HG03175 (cell line): ENCODE data around the gene HMCN2.
"Not testable (repeated sequence)": the region's sequence is repeated elsewhere in the genome, so short reads cannot be mapped to it uniquely, and the experiment has no call there.

ENCODE experiments used
- ATAC-seq: cut with Tn5 transposase; IDR thresholded peaks from one replicate; pipeline ENCODE4 v1.9.1; 2021; ENCODE audit warnings: mild to moderate bottlenecking, moderate library complexity; ENCODE audit not compliant: unreplicated experiment

Gene HMCN2

GRCh38 chr9:130262771-130263170 lies 2.8 kb upstream of the HMCN2 start:
- ATAC-seq, result no peak

DNA sequence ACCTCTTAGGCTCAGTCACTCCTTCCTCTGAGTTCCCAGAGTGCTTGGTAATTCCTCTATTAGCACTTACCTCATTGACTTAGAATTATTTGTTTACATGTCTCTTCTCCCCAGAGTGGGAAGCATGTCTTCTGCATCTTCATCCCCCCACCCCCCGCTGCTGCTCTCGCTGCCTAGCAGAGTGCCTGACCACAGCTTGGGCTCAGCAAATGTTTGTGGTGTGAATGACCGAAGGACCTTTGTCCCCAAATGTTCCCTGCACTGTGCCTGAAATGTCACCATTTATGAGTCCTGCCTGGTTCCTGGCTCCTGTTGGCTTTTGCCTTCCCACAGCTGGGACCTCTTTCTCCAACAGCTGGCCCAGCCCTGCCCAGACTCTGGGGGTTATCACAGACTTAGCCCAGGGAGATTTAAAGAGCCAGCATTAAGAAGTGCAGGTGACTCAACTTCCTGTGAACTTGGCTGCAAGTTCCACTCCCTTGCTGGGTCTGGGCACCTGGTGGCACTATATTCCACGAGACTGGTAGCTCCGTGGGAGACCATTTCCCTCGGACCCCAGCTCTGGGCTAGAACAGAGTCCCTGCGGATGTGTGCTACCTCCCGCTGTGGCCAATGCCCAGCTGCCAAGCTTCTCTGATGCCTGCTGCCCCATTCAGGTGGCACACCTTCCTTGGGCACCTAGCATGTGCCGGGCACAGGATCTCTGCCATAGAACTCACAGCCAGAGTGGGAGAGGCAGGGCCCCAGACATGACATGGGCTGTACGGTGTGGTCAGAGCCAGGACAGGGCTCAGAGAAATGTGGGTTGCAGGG lies 1.8 kb upstream of the HMCN2 start:
- no peak for ATAC-seq

DNA sequence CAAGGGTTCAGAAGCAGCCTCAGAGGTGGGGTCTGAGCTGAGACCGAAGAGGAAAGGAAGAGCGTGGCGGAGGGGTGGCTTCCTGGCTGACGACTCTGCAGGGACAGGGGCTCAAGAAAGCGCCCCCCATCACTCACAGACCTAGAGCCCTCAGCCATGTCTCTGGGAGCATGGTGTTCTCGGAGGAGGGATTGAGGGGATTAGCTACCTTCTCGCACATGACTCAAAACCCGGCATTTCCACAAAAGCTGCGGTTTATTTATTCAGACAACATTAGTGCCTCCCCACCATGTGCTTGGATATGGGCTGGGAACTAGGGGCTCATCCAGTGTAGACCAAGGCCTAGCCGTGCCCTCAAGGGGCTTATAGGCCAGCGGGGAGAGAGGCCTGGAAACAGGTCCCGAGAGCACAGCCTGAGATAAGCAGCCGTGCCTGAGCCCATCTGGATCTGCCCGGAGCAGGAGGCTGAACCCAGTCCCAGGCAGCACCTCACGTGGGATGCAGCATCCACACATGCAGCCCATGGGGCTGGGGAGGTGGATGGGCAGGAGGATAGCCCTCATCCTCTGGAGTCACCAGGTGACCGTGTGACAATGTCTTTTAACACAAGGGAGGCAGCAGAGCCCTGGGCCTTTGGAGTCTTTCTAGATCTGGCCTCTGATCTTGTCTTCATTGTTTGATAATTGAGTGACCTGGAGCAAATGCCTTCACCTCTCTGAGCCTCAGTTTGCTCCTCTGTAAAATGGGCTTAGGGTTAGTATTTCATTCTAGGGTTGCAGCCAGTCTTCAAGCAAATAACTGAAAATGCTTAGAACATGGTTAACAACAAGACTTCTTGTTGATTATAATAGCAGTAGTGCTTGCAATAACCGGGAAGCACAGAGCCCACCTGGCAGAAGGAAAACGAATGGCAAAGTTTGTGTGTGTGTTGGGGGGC lies 878 bp upstream of the HMCN2 start:
- ATAC-seq, result no peak

DNA sequence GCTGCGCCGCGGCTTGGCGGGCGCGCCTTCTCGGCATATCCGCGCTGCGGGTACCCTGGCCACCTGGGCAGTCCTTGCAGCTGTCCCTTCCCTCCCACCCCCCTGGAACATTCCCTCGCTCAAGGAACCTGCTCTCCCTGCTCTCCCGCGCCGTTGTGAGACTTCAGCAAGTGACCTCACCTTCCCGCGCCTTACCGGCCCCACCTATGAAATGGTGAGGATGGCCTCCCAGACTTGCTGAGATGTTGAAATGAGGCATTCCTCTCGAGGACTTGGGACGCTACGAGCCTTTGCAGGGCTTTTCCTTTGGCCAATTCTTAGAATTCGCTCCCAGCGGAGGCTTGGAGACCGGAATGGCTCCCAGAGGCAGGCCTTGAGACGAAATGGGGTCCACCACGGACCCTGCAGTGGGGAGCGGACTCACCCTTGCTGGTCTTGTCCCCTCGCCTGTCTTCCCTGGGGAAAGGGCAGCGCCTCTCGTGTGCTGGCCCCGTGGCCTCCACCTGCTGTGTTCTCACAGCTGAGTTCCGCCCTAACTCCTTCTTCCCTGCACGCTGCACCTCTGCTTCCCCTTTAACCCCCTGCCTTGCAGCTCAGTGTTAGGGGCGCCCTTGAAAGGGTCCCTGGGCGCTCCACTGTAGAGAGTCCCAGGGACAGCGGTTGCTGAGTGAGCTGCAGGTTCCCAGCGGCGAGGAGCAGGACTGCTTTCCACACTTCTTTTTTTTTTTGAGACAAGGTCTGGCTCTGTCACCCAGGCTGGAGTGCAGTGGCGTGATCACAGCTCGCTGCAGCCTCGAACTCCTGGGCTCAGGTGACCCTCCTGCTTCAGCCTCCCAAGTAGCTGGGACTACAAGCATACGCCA lies 907 bp downstream of the HMCN2 start:
- no peak for ATAC-seq

DNA sequence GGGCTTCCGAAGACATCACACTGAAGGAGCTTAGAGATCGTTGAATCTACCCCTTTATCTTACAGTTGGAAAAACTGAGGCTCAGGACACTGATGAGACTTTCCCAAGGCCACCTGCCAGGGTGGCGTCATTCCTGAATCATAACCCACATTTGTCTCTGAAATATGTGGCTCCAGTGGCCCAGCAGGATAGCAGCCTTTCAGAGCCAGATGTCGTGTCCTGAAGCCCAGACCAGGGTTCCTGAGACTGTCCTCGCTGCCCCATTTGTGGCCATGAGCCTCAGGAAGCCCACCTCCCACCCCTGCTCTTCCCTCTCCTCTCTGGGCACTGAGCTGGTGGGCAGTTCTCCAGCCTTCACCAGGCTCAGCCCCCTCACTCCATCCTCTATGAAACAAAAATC lies 2.4 kb downstream of the HMCN2 start:
- ATAC-seq, result no peak

DNA sequence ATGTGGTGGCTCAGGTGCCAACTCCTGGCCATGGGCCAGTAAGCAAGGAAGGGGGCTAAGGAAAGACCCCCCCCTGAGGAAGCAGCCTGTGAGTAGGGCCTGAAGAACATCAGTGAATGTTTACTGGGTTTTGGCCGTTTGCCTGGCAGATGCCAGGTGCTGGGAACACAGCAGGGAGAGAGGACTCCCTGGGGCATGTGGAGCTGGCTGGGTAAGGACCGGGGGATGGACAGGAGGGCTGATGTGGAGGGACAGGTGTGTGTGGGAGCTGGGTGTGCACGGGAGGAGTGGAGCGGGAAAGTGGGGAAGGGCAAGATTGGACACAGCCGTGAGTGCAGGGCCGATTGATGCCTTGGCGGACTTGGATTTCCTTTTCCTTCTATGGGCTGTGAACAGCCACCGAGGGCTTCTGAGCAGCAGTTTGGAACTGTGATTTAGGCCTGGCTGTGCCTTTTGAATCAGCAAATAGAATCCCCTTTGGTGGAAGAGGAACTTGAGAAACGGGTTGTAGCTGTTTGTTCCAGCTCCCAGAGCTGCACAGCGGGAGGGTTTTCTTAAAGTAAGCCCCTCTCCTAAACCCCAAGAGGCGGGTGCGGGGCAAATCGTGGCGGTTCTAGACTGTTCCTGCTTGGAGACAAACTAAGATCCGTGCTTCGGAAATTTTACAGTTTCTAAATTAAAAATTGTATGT lies 3.1 kb downstream of the HMCN2 start:
- no peak for ATAC-seq

- no peak for ATAC-seq
Observed at GRCh38 chr9:130271473-130271872, 5.9 kb downstream of the HMCN2 start.

- ATAC-seq, result no peak
Observed at GRCh38 chr9:130275156-130275555, 9.6 kb downstream of the HMCN2 start.

GRCh38 chr9:130276121-130276520 lies 10.6 kb downstream of the HMCN2 start:
- ATAC-seq, result no peak

GRCh38 chr9:130276955-130277354 lies 11.4 kb downstream of the HMCN2 start:
- no peak for ATAC-seq

GRCh38 chr9:130277525-130277924 lies 12.0 kb downstream of the HMCN2 start:
- ATAC-seq, result not testable (repeated sequence)

DNA sequence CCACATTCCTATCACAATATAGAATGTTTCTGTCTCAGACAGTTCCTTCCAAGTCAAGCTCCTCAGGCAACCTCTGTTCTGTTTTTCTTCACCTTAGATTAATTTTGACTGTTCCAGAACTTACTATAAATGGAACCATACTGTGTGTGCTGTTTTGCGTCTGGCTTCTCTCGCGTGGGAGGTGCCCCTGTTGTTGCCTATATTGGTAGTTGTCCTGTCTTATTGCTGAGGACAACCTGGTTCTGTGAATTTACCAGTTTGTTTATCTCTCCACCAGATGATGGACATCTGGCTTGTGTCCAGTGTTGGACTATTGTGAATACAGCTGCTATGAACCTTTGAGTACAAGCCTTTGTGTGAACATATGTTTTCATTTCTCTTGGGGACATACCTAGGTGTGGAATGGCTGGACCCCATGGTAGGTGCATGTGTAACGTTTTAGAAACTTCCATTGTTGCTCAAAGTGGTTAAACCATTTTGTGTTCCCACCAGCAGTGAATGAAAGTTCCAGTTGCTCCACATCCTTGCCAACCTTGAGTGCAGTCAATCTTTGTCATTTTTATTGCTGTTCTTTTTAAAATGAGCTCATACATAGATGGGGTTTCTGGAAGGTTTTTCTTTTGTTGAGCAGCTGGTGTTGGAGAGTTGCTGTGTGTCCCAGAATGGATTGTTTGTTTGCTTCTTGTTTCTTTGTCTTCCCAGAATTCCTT lies 18.1 kb downstream of the HMCN2 start:
- ATAC-seq, result no peak

GRCh38 chr9:130284249-130284625 lies 18.7 kb downstream of the HMCN2 start:
- no peak for ATAC-seq

- no peak for ATAC-seq
Observed at GRCh38 chr9:130284690-130285089, 19.1 kb downstream of the HMCN2 start.

DNA sequence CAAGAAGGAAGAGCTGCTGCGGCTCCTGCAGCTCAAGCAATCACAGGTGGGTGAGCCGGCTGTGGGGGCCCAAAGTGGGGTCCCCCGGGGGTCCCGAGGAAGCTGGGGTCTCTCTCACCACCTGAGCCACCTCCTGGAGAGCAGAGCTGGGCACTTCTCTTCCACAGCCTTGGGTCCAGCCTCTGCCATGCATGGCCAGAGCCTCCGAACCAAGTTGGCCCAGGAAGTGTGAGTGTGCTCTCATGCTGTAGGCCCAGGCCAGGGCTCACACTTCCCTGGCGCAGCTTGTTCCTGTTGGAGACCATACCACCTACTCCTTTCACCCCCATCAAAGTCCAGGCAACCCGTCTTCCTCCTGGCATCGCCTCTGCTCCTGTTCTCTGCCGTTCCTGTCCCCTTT lies 19.7 kb downstream of the HMCN2 start:
- no peak for ATAC-seq

DNA sequence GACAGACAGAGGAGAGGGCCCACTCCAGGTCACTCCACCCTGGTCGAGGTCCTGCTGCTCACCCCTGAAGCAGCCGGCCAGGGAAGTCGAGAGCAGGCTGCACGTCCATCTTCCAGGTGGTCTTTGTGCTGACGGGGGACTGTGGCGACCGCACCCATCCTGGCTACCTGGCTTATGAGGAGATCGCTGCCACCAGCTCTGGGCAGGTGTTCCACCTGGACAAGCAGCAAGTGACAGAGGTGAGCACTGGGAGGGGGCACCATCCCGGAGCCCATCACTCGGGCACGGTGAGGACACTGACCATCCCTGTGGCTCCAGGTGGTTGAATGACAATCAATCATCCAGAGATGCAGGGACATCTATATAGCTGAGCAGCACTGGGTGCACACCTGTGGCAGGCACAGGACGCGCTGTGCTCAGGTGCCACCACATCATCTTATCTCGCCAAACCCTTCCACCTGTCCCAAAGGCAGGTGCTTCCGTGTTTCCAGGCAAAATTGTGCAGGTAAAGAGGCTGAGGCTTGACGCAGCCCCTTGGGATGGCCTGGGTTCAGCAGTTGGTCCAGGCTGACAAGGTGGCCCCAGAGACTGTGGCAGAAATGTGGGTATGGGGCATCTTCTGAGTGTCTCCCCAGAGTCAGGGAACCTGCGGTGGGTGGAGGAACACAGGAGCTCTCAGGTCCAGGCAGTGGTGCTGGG lies 20.7 kb downstream of the HMCN2 start:
- ATAC-seq, result no peak

DNA sequence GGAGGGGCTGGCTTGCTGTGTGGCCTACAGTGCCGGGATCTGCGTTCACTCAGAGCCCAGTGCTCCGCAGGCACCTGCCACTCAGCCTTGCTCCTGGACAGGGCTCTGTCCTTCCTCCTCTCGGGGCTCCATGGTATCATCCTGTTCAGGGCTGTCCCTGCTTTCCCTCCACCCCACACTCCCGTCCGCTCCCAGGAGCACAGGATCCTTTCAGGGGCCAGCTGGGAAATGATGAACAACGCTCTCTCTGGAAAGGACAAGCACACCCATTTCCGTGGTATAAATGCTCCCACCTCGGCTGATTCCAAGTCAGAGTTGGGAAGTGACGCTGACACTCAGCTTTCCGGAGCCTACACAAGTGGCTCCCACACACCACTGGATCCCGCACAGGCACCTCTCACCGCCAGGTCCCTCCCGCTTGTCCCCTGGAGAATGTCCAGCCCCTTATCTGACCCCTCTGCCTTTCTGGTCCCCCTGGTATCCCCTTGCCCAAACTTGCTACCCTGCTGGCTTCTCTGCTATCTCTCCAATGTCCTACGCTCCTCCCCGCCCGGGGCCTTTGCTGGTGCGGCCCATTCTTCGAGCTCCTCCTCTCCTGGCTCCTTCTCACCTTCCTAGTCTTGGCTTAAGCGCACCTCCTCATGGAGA lies 21.3 kb downstream of the HMCN2 start:
- ATAC-seq, result no peak

GRCh38 chr9:130287736-130288135 lies 22.2 kb downstream of the HMCN2 start:
- ATAC-seq, result no peak

GRCh38 chr9:130288393-130288792 lies 22.8 kb downstream of the HMCN2 start:
- ATAC-seq, result no peak
